SJCRH30 (cell line): ENCODE measurements around the gene CSMD2. TPM values are rescaled to one million over a fixed set of nuclear protein-coding genes. Genes with fewer than 3 reads are reported as not detected.

ENCODE experiments used
- DNase-seq, 2 experiments: peaks; one replicate each; pipeline ENCODE4 v3.0.0-alpha.2; 2015 to 2020
- H3K27ac ChIP-seq: fragments of 250-450 bp; sonication (Bioruptor Pico); 2 replicates; pipeline ENCODE4 v1.5.1; 2020; ENCODE audit warnings: mild to moderate bottlenecking, moderate library complexity
- H3K27me3 ChIP-seq: fragments of 250-450 bp; sonication (Bioruptor Pico); 2 replicates; pipeline ENCODE4 v1.5.1; 2020; ENCODE audit warnings: mild to moderate bottlenecking, moderate library complexity
- H3K36me3 ChIP-seq: fragments of 250-450 bp; sonication (Bioruptor Pico); 2 replicates; pipeline ENCODE4 v1.5.1; 2020; ENCODE audit warnings: mild to moderate bottlenecking, moderate library complexity
- H3K4me1 ChIP-seq: fragments of 250-450 bp; sonication (Bioruptor Pico); 2 replicates; pipeline ENCODE4 v1.5.1; 2020; ENCODE audit warnings: mild to moderate bottlenecking, moderate library complexity
- H3K4me3 ChIP-seq: fragments of 250-450 bp; sonication (Bioruptor Pico); 2 replicates; pipeline ENCODE4 v1.5.1; 2020; ENCODE audit warnings: mild to moderate bottlenecking, moderate library complexity
- H3K9me3 ChIP-seq: fragments of 250-450 bp; sonication (Bioruptor Pico); replicated peaks from 2 replicates; pipeline ENCODE4 v1.5.1; 2020; ENCODE audit warnings: mild to moderate bottlenecking, moderate library complexity
- total RNA-seq: library from RNA; depleted of rRNA; stranded (reverse); fragments of >200 nt; shearing (Covaris generic); gene quantifications from 2 replicates; pipeline ENCODE4 v1.2.3, GENCODE V29; 2014

The CSMD2 gene
- total RNA-seq, 1 experiment from 2014 or later = 0.14 TPM

DNA sequence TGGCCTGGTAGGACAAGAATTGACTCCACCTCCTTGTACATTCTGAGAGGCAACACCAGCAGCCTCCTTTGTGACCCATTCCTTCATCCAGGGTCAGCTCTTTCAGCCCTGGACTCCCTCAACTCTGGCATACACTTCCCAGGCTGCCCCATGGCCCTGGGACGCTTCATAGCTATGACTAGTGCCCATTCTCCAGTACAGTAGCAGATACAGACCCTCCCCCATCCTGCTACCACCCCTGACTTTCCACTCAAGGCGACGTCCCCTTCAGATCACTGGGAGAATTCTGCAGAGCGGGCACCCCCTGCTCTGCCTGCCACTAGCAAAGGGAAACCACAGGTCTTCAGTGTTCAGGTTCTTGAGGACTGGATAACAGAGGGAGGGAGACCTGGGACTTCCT lies 400.9 kb downstream of the CSMD2 start:
- Histone ChIP-seq H3K27ac (no peak overlapping the region), H3K4me3 (no peak overlapping the region), H3K27me3 (peaks cover 3% of the 10 kb centered on the region; the same call in 1 of the 2 replicates), H3K4me1 (no peaks in the 10 kb centered on the region), H3K36me3 (no peaks in the 10 kb centered on the region), H3K9me3 (no peaks in the 10 kb centered on the region)
- DNase-seq = no peak

GRCh38 chr1:33763406-33763805 lies 401.6 kb downstream of the CSMD2 start:
- no peak for DNase-seq

DNA sequence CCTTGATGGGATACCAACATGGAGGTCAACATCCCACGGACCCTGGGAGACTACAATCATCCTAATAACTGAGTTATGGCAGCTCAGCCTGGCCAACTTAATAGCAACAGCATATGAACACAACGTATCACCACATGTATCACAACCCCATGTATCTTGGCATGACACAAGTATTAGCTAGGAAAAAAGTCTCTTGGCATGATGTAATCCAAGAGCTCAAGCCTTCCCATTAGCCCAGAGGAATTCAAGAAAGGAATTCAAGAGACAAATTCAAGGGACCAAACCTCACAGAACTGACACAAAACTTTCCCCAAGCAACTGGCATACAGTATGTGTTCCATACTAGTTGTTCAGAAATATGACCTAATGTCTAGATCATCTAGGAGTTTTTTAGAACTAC lies 402.1 kb downstream of the CSMD2 start:
- DNase-seq = no peak
- Histone ChIP-seq H3K4me1 (no peaks in the 10 kb centered on the region), H3K36me3 (no peaks in the 10 kb centered on the region), H3K27me3 (peaks cover 3% of the 10 kb centered on the region; the same call in 1 of the 2 replicates), H3K27ac (no peak overlapping the region), H3K4me3 (no peak overlapping the region), H3K9me3 (no peaks in the 10 kb centered on the region)

More at GRCh38 chr1:33763406-33763805, 401.6 kb downstream of the CSMD2 start:
- Histone ChIP-seq H3K4me3 (no peak overlapping the region), H3K9me3 (no peaks in the 10 kb centered on the region), H3K4me1 (no peaks in the 10 kb centered on the region), H3K27me3 (peaks cover 3% of the 10 kb centered on the region; the same call in 1 of the 2 replicates), H3K27ac (no peak overlapping the region), H3K36me3 (no peaks in the 10 kb centered on the region)

- DNase-seq = no peak
- Histone ChIP-seq H3K4me1 (no peaks in the 10 kb centered on the region), H3K27ac (no peak overlapping the region), H3K4me3 (no peak overlapping the region), H3K27me3 (peaks cover 3% of the 10 kb centered on the region; the same call in 1 of the 2 replicates), H3K9me3 (no peaks in the 10 kb centered on the region), H3K36me3 (no peaks in the 10 kb centered on the region)
Observed at GRCh38 chr1:33762109-33762830, 402.8 kb downstream of the CSMD2 start.

DNA sequence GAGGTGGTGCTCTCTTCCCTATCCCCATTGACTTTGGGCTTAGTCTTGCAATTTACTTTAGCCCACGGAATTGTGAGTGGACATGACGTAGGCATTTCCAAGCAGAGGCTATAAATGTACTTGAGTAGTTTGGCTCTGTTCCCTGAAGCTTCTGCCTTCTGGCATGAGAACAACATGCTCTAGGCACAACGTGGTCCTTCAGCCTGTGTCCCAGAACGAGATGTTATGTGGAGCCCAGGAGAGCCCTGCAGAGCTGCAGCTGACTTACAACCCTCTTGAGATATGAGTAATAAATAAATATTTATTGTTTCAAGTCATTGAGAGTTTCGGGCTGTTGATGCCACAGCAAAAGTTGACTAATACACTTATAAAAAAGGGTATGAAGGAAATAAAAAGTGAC lies 406.3 kb downstream of the CSMD2 start:
- DNase-seq = no peak
- Histone ChIP-seq H3K9me3 (no peaks in the 10 kb centered on the region), H3K27ac (no peak overlapping the region), H3K4me3 (no peak overlapping the region), H3K36me3 (no peaks in the 10 kb centered on the region), H3K4me1 (no peaks in the 10 kb centered on the region), H3K27me3 (no peaks in the 10 kb centered on the region)

DNA sequence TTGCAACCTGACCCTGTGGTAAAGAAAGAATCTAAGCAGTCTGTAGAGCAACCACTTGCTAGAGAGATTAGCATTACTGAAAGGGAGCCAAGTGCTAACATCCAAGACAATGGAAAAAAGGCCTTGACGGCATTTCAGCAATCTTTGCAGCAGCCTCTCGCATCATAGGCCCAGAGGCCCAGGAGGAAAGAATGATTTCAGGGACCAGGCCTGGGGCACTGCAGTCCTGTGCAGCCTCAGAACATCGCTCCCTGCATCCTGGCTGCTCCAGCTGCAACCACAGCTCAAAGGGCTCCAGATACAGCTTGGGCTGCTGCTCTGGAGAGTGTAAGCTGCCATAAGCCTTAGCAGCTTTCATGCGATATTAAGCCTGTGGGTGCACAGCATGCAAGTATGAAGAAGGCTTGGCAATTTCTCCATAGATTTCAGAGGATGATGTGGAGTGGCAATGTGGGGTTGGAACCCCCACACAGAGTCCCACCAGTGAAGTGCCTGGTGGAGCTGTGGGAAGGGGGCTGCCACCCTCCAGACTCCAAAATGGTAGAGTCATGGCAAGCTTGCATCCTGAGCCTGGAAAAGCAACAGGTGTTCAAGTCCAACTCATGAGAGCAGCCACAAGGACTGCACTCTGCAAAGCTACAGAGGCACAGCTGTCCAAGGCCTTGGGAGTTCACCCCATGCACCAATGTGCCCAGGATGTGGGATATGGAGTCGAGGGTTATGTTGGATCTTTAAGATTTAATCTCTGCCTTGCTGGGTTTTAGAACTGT lies 411.8 kb downstream of the CSMD2 start:
- DNase-seq = no peak
- Histone ChIP-seq H3K27me3 (no peaks in the 10 kb centered on the region), H3K4me1 (no peaks in the 10 kb centered on the region), H3K4me3 (no peak overlapping the region), H3K36me3 (no peaks in the 10 kb centered on the region), H3K9me3 (no peaks in the 10 kb centered on the region), H3K27ac (no peak overlapping the region)

DNA sequence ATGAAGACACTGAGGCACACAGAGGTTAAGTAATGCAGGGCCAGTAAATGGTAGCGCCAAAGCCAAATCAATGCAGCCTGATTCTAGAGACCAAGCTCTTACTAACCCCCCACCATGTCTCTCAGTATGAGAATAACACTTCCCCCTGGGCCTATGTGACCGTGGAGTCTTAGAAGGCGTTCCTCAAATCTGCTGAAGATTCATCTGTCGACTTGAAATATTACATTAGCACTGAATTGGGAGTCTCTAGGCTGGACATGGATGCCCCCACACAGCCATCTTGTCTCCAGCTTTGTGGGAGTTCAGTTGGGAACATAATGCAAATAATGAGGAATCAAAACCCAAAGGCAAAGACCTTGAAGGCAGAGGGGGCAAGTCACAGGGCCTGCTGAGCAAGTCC lies 419.1 kb downstream of the CSMD2 start:
- no peaks in the 10 kb centered on the region for H3K4me1 ChIP-seq
- no peak overlapping the region for H3K4me3 ChIP-seq
- H3K9me3 ChIP-seq = no peaks in the 10 kb centered on the region
- H3K27me3 ChIP-seq = 0 out of 2 replicates have a peak, but pooled peaks cover 2% of the 10 kb centered on the region
- DNase-seq = no peak
- H3K36me3 ChIP-seq = no peaks in the 10 kb centered on the region
- no peak overlapping the region for H3K27ac ChIP-seq

DNA sequence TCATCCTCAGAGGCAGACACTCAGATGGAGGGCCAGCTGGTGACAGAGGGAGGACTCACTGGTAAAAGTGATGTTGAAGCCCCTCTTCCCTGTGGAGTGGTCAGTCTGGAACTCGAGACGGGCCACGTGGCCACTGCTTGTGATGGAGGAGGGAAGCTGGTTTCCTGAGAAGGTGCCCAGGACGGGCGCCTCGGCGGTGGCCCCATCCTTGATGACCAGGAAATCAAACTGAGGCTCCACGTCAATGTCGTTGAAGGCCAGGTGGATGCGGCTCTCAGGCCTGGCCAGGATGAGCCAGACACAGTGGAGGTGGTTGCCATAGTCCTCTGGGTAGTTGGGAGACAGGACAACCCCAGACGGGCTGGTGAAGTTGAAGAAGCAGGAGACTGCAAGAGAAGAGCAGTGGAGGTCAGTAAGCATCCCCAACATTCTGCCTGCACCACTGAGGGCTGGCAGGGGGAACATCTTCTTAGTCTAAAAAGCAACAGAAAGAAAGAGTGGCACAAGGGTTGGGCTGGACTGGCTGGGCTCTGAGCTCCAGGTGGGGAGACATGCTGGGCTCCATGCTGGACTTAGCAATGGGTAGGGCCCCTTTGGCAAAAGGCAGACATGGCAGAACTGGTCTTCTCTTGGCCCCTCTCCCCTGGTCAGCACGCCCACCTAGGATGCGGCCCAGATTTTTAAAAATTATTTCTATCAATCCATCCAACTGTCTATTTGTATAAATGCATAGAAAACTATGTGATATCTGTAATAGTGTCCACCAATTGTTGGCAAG lies 421.6 kb downstream of the CSMD2 start:
- H3K27ac ChIP-seq = no peak overlapping the region
- H3K9me3 ChIP-seq = no peaks in the 10 kb centered on the region
- no peaks in the 10 kb centered on the region for H3K4me1 ChIP-seq
- peaks cover 9% of the 10 kb centered on the region; the same call in 1 of the 2 replicates for H3K27me3 ChIP-seq
- DNase-seq = no peak
- no peaks in the 10 kb centered on the region for H3K36me3 ChIP-seq
- no peak overlapping the region for H3K4me3 ChIP-seq

DNA sequence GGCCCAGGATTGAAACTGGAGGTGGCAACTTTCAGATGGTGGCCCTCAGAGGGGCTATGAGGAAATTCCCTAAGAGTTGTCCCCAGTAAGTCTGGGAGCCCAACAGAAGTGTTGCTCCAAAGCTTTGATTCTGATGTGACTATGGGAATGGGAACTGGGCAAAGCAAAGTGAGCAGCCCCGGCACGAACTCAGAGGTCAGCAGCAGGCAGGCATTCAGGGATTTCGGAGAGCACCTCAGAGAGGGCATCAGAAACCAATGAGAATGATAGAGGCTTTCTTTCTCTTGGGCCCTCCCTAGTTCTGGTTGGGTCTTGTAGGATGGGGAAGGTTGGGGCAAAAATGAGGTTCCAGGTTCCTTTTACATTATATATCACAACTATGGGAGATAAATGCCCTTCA lies 422.4 kb downstream of the CSMD2 start:
- H3K9me3 ChIP-seq = no peaks in the 10 kb centered on the region
- H3K27me3 ChIP-seq = peaks cover 8% of the 10 kb centered on the region; the same call in 1 of the 2 replicates
- no peaks in the 10 kb centered on the region for H3K36me3 ChIP-seq
- DNase-seq = no peak
- no peaks in the 10 kb centered on the region for H3K4me1 ChIP-seq
- no peak overlapping the region for H3K4me3 ChIP-seq
- no peak overlapping the region for H3K27ac ChIP-seq

DNA sequence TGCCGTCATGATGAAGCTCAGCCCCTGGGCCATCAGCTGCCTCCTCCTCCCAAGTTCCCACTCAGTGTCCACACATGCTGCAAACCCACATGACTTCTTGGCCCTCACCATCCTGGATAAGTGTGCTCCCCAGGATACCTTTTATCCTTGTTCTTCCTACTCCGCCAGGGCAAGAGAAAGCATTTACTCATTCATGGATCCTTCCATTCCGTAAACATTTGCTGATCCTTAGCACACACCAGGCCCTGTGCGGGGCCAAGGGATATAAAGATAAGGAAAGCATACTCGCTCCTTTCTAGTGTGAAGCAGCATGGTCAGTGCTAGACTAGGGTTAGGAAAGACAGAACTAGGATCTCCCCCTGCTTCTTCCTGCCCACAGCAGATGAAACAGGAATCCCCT lies 423.3 kb downstream of the CSMD2 start:
- DNase-seq = no peak

DNA sequence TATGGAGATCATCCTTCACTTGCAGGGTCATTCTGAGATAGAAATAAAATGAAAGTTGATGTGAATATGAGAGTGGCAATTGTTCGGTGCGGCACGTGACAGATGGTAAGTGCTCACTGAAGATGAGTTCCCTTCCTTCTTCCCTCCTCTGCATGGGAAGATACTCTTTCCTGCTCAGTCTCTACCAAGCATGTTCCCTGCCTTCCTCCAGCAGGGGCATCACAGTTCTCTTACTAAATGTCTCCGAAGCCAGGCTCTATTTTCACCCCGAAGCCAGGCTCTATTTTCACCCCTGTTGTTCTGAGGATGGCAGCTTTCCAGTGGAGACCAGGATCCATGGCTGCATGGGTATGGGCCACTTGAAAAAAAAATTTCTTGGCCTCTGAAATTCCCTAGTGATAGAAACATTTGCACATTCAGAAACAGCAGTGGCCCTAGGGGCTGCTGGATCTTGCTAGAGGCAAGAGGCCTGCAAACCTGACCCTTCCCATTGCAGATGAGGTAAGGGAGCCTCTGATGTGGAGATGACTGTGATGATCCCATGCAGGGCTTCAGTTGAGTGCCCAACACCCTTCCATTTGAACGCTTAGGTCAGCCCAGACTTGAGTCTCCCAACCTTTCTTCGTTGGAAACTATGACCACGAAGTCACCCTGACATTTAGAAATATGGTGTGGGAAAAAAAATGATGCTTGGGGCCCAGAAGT lies 424.8 kb downstream of the CSMD2 start:
- Histone ChIP-seq H3K27me3 (peaks cover 13% of the 10 kb centered on the region; the same call in 1 of the 2 replicates), H3K27ac (no peak overlapping the region), H3K4me3 (no peak overlapping the region), H3K36me3 (no peaks in the 10 kb centered on the region), H3K9me3 (no peaks in the 10 kb centered on the region), H3K4me1 (no peaks in the 10 kb centered on the region)
- DNase-seq = no peak

More for the DNA sequence above, 423.3 kb downstream of the CSMD2 start:
- H3K27me3 ChIP-seq = peaks cover 13% of the 10 kb centered on the region; the same call in 1 of the 2 replicates
- no peaks in the 10 kb centered on the region for H3K4me1 ChIP-seq
- H3K27ac ChIP-seq = no peak overlapping the region
- no peak overlapping the region for H3K4me3 ChIP-seq
- H3K9me3 ChIP-seq = no peaks in the 10 kb centered on the region
- no peaks in the 10 kb centered on the region for H3K36me3 ChIP-seq

DNA sequence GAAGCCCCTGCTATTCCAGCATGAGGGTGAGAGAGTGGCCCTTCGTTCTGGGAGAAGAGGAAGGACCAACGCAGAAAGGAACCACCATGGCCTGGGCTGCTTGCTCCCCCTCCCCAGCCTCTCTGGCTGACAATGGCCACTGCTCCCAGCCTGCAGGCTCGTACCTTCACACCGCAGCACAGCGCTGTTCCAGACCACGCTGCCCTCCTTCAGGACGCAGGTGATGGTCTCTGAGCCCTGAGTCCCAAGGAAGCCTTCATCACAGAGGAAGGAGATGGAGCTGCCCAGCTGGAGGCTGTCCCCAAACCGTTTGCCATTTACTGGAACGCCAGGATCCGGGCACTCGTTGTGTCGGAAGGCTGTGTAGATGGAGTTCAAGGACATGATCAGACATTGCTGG lies 426.1 kb downstream of the CSMD2 start:
- Histone ChIP-seq H3K27ac (no peak overlapping the region), H3K4me1 (no peaks in the 10 kb centered on the region), H3K9me3 (no peaks in the 10 kb centered on the region), H3K36me3 (no peaks in the 10 kb centered on the region), H3K4me3 (no peak overlapping the region), H3K27me3 (peaks cover 13% of the 10 kb centered on the region; the same call in 1 of the 2 replicates)
- no peak for DNase-seq

DNA sequence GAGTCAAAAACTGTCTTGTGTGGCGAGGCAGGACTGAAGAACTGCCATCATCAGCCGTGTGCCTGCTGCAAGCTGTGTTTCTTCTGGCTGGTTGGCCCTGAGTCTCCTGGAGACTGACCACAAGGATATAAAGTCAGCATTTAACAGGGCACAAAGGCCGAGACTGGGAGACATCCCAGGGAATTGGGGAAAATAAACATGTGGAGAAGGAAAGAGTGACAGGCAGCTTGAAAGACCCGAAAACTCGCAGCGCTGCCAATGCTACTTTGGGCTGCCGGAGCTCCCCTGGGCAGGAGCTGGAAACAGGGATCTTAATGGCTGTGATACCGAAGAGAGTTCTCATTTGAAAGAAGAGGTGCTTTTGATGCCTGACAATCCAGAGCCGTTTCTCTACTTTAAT lies 426.5 kb downstream of the CSMD2 start:
- H3K27ac ChIP-seq = no peak overlapping the region
- H3K9me3 ChIP-seq = no peaks in the 10 kb centered on the region
- DNase-seq = no peak
- no peaks in the 10 kb centered on the region for H3K4me1 ChIP-seq
- no peaks in the 10 kb centered on the region for H3K36me3 ChIP-seq
- peaks cover 13% of the 10 kb centered on the region; the same call in 1 of the 2 replicates for H3K27me3 ChIP-seq
- H3K4me3 ChIP-seq = no peak overlapping the region

GRCh38 chr1:33736496-33736895 lies 428.5 kb downstream of the CSMD2 start:
- H3K4me1 ChIP-seq = no peaks in the 10 kb centered on the region
- H3K36me3 ChIP-seq = no peaks in the 10 kb centered on the region
- peaks cover 13% of the 10 kb centered on the region; the same call in 1 of the 2 replicates for H3K27me3 ChIP-seq
- no peak overlapping the region for H3K4me3 ChIP-seq
- no peaks in the 10 kb centered on the region for H3K9me3 ChIP-seq
- no peak overlapping the region for H3K27ac ChIP-seq
- DNase-seq = no peak
